GM12872 (cell line): Measurements from ENCODE around the gene SMG5.

Experiments used
- CTCF ChIP-seq: IDR thresholded peaks from 3 replicates; pipeline ENCODE4 v1.5.1; 2011; ENCODE audit warnings: low read depth, mild to moderate bottlenecking, low read length, moderate library complexity; ENCODE audit not compliant: insufficient read depth

The SMG5 gene

GRCh38 chr1:156276966-156277381, 5.7 kb downstream of the SMG5 start:
- TF ChIP-seq CTCF: no peak

- TF ChIP-seq CTCF: no peak
Measured at GRCh38 chr1:156276532-156276931, 6.1 kb downstream of the SMG5 start.

DNA sequence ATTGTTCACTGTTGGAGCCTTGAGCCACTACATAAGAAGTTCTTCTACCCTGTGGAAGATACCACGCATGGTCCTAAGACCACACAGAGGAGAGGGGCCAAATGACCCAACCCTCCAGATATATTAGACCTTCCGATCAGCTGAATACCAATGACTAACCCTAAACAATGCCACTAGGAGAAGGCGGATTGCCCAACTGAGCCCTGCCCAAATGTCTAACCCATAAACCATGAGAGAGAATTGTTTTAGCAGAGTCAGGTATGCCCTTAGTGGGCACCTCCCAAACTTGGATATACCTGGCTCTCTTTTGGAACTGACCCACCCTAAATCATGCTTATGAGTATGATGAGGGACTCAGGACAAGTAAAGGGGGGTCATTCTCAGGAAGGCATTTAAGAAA, 12.3 kb downstream of the SMG5 start:
- no peak for TF ChIP-seq CTCF

GRCh38 chr1:156268336-156268735, 14.3 kb downstream of the SMG5 start:
- no peak for TF ChIP-seq CTCF

- no peak for TF ChIP-seq CTCF
Measured at GRCh38 chr1:156266051-156266450, 16.6 kb downstream of the SMG5 start.

- TF ChIP-seq CTCF: no peak
Measured at GRCh38 chr1:156263288-156263655, 19.4 kb downstream of the SMG5 start.

DNA sequence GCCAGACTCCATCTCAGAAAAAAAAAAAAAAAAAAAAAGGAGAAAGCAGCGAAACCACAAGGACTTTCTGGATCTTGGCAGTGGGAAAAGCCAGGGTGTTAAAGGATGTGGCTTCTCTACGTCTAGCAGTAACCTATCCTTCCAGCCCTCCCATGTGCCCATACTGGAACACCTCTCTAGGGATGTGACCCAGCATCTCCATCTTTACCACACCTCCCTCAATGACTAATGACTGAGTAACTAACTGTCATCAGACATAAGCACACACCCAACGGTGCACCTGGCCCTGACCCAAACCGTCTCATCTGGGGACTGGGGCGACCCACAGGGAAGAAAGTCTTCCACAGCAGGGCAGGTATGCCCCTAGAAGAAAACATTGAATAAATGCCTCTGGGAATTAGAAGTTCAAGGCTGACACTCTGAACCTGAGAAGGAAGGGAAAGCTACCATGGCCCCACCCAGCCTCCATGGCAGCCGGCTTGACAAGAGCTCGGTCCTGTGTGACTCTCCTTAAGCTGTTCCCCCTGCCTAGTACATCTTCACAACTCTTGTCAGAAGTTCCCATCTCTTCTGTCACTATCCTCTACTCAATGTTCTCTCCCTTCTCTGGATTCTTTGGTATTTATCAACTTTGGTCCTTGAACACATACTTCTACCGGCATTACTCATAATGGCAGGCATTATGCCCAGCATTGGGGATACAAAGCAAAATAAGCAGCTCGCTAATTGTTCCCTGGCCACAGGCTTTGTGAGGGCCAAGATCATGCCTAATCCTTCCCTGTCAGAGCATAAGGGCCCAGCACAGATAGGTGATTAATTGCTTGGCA, 20.0 kb downstream of the SMG5 start:
- no peak for TF ChIP-seq CTCF
